HCT116 (cell line): ENCODE measurements around the gene TNNI3. TPM values are rescaled to one million over a fixed set of nuclear protein-coding genes. Genes with fewer than 3 reads are reported as not detected.
"Not testable (repeated sequence)": the region's sequence is repeated elsewhere in the genome, so short reads cannot be mapped to it uniquely, and the experiment has no call there.

Experiments used
- ATAC-seq: fragments of 200-7000 bp; cut with Tn5 transposase; 2 replicates; pipeline ENCODE4 v1.9.1; 2020; ENCODE audit warnings: mild to moderate bottlenecking, moderate library complexity
- BruUV-seq: library from RNA; stranded (reverse); fragments of 400-500 nt; replicated peaks from 2 replicates; lab custom pipeline; 2021; lab: Mats Ljungman, UMichigan
- CTCF ChIA-PET: fragments of 300-600 bp; sonication (Branson Sonifier 250); formaldehyde crosslinking; loops from one replicate; lab custom pipeline; 2021; ENCODE audit warnings: antibody characterized with exemption; lab: Charles Lee
- POLR2A ChIA-PET: fragments of 300-600, 350-600 bp; sonication (Branson Sonifier 250); formaldehyde crosslinking; loops from one replicate; lab custom pipeline; 2021; ENCODE audit warnings: antibody characterized with exemption; lab: Charles Lee
- RAD21 ChIA-PET, 2 experiments: fragments of 300-600 bp; sonication (Branson Sonifier 250); formaldehyde crosslinking; loops; one replicate each; lab custom pipeline; 2023; ENCODE audit warnings: low total read pairs in 2 of 2; ENCODE audit not compliant: uncharacterized antibody in 2 of 2, unreplicated experiment in 2 of 2, low non-redundant PET in 1 of 2; lab: Charles Lee
- DNase-seq: peaks from one replicate; pipeline ENCODE4 v3.0.0-alpha.2; 2010; ENCODE audit warnings: low read depth, low spot score
- H2AFZ ChIP-seq: fragments of 200-600 bp; shearing (Covaris generic), sonication (generic); 2 replicates; pipeline ENCODE4 v1.6.1; 2017; ENCODE audit warnings: low read depth, mixed run types, mixed read lengths, antibody characterized with exemption, low read length; ENCODE audit not compliant: poor library complexity, severe bottlenecking
- H3K27ac ChIP-seq: 2 replicates; pipeline ENCODE4 v1.5.1; 2012; ENCODE audit warnings: low read depth, low read length
- H3K27me3 ChIP-seq: fragments of 200-600 bp; sonication (generic); 2 replicates; pipeline ENCODE4 v1.6.1; 2016; ENCODE audit warnings: mixed run types, low read length, mixed read lengths; ENCODE audit not compliant: insufficient read depth
- H3K36me3 ChIP-seq, 2 experiments: fragments of 200-500 bp in 1 of 2; fragments of 200-600 bp in 1 of 2; sonication (Bioruptor generic) in 1 of 2; sonication (generic) in 1 of 2; 2 replicates each; pipeline versions ENCODE4 v1.5.1 to v1.6.1; 2014 to 2016; ENCODE audit warnings: low read length in 2 of 2, inconsistent platforms in 1 of 2, mixed read lengths in 1 of 2, mixed run types in 1 of 2; ENCODE audit not compliant: insufficient read depth in 2 of 2, control insufficient read depth in 1 of 2
- H3K4me1 ChIP-seq, 2 experiments: fragments of 200-600 bp in 1 of 2; sonication (generic) in 1 of 2; 2 replicates each; pipeline versions ENCODE4 v1.5.1 to v1.6.1; 2012 to 2017; ENCODE audit warnings: low read length in 2 of 2, inconsistent platforms in 1 of 2, mild to moderate bottlenecking in 1 of 2, mixed read lengths in 1 of 2, mixed run types in 1 of 2, moderate library complexity in 1 of 2; ENCODE audit not compliant: insufficient read depth in 2 of 2, control insufficient read depth in 1 of 2
- H3K4me2 ChIP-seq: fragments of 200-600 bp; sonication (generic); 2 replicates; pipeline ENCODE4 v1.6.1; 2017; ENCODE audit warnings: mixed run types, low read length, mixed read lengths
- H3K4me3 ChIP-seq, 2 experiments: fragments of 200-600 bp in 1 of 2; sonication (generic) in 1 of 2; replicated peaks in 1 of 2; 2 replicates each; pipeline ENCODE4 v1.5.1; 2011 to 2016; ENCODE audit warnings: low read length in 2 of 2, control low read depth in 1 of 2, low read depth in 1 of 2, mild to moderate bottlenecking in 1 of 2, mixed read lengths in 1 of 2, mixed run types in 1 of 2
- H3K79me2 ChIP-seq: fragments of 200-600 bp; sonication (generic); 2 replicates; pipeline ENCODE4 v1.6.1; 2017; ENCODE audit warnings: mild to moderate bottlenecking, mixed run types, low read length, moderate library complexity, mixed read lengths; ENCODE audit not compliant: insufficient read depth
- H3K9ac ChIP-seq: fragments of 200-600 bp; sonication (generic); 2 replicates; pipeline ENCODE4 v1.6.1; 2016; ENCODE audit warnings: low read length, mixed read lengths
- H3K9me2 ChIP-seq: fragments of 200-600 bp; sonication (generic), shearing (Covaris generic); 2 replicates; pipeline ENCODE4 v1.6.1; 2017; ENCODE audit warnings: mixed run types, mild to moderate bottlenecking, moderate library complexity; ENCODE audit not compliant: insufficient read depth
- H3K9me3 ChIP-seq, 2 experiments: fragments of 200-500 bp in 1 of 2; fragments of 200-600 bp in 1 of 2; sonication (Bioruptor generic) in 1 of 2; sonication (generic) in 1 of 2; 2 replicates each; pipeline ENCODE4 v1.6.1; 2014 to 2017; ENCODE audit warnings: low read length in 2 of 2, mixed read lengths in 2 of 2, inconsistent platforms in 1 of 2, low read depth in 1 of 2, mild to moderate bottlenecking in 1 of 2, mixed run types in 1 of 2, moderate library complexity in 1 of 2; ENCODE audit not compliant: control insufficient read depth in 1 of 2, insufficient read depth in 1 of 2
- H4K20me1 ChIP-seq: fragments of 200-600 bp; sonication (generic), shearing (Covaris generic); 2 replicates; pipeline ENCODE4 v1.6.1; 2017; ENCODE audit warnings: mixed run types, mild to moderate bottlenecking, moderate library complexity; ENCODE audit not compliant: insufficient read depth
- ELF1 ChIP-seq: IDR thresholded peaks from 2 replicates; pipeline ENCODE4 v1.6.1; 2012; ENCODE audit warnings: low read depth, borderline replicate concordance
- MAX ChIP-seq: IDR thresholded peaks from 2 replicates; pipeline ENCODE4 v1.6.1; 2012
- POLR2AphosphoS5 ChIP-seq: IDR thresholded peaks from 2 replicates; pipeline ENCODE4 v1.6.1; 2011; ENCODE audit warnings: mild to moderate bottlenecking, low read depth, low read length, moderate library complexity
- intact Hi-C: fragments of 100-400 bp; cut with micrococcal nuclease; formaldehyde crosslinking; loops from 2 replicates; pipeline ENCODE4 v1.10.0; 2022
- total RNA-seq: library from RNA; stranded (reverse); gene quantifications from one replicate; pipeline ENCODE4 v1.2.1, GENCODE V29; 2021; ENCODE audit not compliant: unreplicated experiment

The TNNI3 gene
- total RNA-seq, 1 experiment from 2014 or later = 42.1 TPM

DNA sequence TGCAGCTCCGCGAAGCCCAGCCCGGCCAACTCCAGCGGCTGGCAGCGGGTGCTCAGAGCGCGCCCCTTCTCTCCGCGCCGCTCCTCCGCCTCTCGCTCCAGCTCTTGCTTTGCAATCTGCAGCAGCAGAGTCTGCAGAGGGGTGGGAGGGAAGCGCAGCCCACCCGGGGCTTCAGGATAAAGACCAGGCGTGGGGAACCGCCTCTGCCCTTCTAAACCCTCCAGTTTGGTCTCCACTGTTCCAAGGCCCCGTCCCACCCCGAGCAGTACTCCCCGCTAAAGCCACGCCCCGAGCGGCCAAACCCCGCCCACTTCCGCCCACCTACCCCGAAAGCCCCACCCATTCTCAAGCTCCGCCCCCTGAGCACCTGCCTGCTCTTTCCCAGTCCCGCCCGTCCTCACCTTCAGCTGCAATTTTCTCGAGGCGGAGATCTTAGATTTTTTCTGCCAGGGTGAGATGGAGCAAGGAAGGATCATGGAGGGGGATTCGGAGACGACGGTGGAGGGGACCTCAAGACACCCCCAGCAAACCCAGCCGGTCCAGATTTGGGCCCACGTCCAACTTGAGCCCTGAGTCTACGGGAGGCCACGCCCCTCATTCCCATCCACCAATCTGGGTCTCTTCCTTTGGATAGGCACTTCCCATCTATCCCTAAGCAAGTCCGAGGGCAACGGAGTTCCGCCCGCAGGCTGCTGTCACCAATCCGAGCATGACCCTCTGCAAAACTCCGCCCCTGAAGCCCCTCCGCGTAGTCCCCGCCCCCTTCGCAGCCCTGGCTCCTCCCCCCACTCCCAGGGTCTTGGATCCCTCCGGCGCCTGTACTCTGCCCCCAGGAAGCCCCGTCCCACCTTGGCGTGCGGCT is 1.1 kb downstream of the TNNI3 start:
- no peak overlapping the region for H2AFZ ChIP-seq
- ChIA-PET RAD21 (interaction anchor here (0.6 to 0.8 kb wide), 3 partner anchors 9 to 53 kb away, joined by 3 to 7 read pairs (median 4); partner anchors contain the start of gene PTPRH (in 1 of the 2)), POLR2A (interaction anchor here (0.6 to 1.3 kb wide), 3 partner anchors 9 to 103 kb away, joined by 3 to 13 read pairs (median 5); partner anchors contain the start of gene DNAAF3)
- H3K9me2 ChIP-seq = no peaks in the 10 kb centered on the region
- intact Hi-C loops = loop anchor here (5.0 kb wide), 1 partner anchor 74 kb away; no protein-coding TSS in a partner anchor
- H3K4me1 ChIP-seq = peaks cover 20 to 61% of the 10 kb centered on the region in 2 experiments
- peaks cover 12% of the 10 kb centered on the region for H3K79me2 ChIP-seq
- no peaks in the 10 kb centered on the region for H4K20me1 ChIP-seq
- H3K4me3 ChIP-seq = peak overlapping the region; percentile 61 to 66
- H3K9ac ChIP-seq = peak overlapping the region; percentile 67
- peak; percentile 71; the same call in 1 of the 2 replicates for TF ChIP-seq MAX
- peak; percentile 57 for TF ChIP-seq POLR2AphosphoS5
- TF ChIP-seq ELF1 = no peak; the same call in 1 of the 2 replicates
- TF ChIP-seq, all 23 proteins: peak for 2
- H3K9me3 ChIP-seq = no peaks in the 10 kb centered on the region
- H3K4me2 ChIP-seq = peak overlapping the region; percentile 79
- ATAC-seq = peak; percentile 71
- peaks cover 0 to 2% of the 10 kb centered on the region in 2 experiments; a peak in 1 of 4 replicates for H3K36me3 ChIP-seq
- peak; percentile 89 for DNase-seq
- peak overlapping the region; percentile 67 for H3K27ac ChIP-seq
- BruUV-seq = no TSS peak
- CTCF ChIA-PET = interaction anchor here (1.0 to 2.6 kb wide), 3 partner anchors 10 to 15 kb away, joined by 9 to 10 read pairs (median 9); partner anchors contain the start of gene DNAAF3
- no peaks in the 10 kb centered on the region for H3K27me3 ChIP-seq

DNA sequence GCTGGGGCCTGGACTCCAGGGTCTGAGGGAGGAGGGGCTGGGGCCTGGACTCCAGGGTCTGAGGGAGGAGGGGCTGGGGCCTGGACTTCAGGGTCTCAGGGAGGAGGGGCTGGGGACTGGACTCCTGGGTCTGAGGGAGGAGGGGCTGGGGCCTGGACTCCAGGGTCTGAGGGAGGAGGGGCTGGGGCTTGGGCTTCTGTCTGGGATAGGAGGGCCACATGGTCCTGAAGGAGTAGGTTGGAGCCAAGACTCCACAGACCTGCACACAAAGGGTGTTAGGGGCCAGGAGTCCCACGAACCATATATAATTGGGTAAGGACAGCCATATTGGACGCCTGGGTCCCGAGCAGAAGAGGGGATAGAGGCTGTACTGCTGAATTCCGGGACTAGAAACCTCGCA is 1.7 kb downstream of the TNNI3 start:
- intact Hi-C loops = loop anchor here (5.0 kb wide), 1 partner anchor 73 kb away; no protein-coding TSS in a partner anchor
- RAD21 ChIA-PET = interaction anchor here in 1 of 2 experiments (0.8 kb wide), 1 partner anchor 9 kb away, joined by 3 read pairs; no protein-coding TSS in a partner anchor
- BruUV-seq, H3K9me3 ChIP-seq, ATAC-seq, H3K36me3 ChIP-seq, DNase-seq, H3K27me3 ChIP-seq, H4K20me1 ChIP-seq, H2AFZ ChIP-seq, H3K9me2 ChIP-seq: not testable (repeated sequence)
- H3K9ac ChIP-seq = peak overlapping the region; percentile 67
- peak overlapping the region; percentile 67 for H3K27ac ChIP-seq
- H3K79me2 ChIP-seq = peaks cover 12% of the 10 kb centered on the region
- peak overlapping the region; percentile 61 to 66 for H3K4me3 ChIP-seq
- H3K4me2 ChIP-seq = peak overlapping the region; percentile 79
- CTCF ChIA-PET = interaction anchor here (1.0 to 2.6 kb wide), 3 partner anchors 10 to 14 kb away, joined by 9 to 10 read pairs (median 9); partner anchors contain the start of gene DNAAF3
- H3K4me1 ChIP-seq = peaks cover 18 to 58% of the 10 kb centered on the region in 2 experiments
- POLR2A ChIA-PET = interaction anchor here (0.9 to 1.3 kb wide), 2 partner anchors 8 to 10 kb away, joined by 5 to 13 read pairs; partner anchors contain the start of gene DNAAF3
